BE2C (cell line): Measurements from ENCODE around the gene SHF.

Experiments
- DNase-seq: peaks from one replicate; pipeline ENCODE4 v3.0.0-alpha.2; 2020
- H3K27me3 ChIP-seq: fragments of 250-450 bp; sonication (Bioruptor Pico); 2 replicates; pipeline ENCODE4 v1.5.1; 2020; ENCODE audit warnings: mild to moderate bottlenecking
- H3K36me3 ChIP-seq: fragments of 250-450 bp; sonication (Bioruptor Pico); 2 replicates; pipeline ENCODE4 v1.5.1; 2020; ENCODE audit warnings: mild to moderate bottlenecking
- H3K4me1 ChIP-seq: fragments of 250-450 bp; sonication (Bioruptor Pico); 2 replicates; pipeline ENCODE4 v1.5.1; 2020
- H3K4me3 ChIP-seq: 2 replicates; pipeline ENCODE4 v1.5.1; 2011; ENCODE audit warnings: low read depth, low read length
- H3K9me3 ChIP-seq: fragments of 250-450 bp; sonication (Bioruptor Pico); 2 replicates; pipeline ENCODE4 v1.5.1; 2020
- CTCF ChIP-seq: IDR thresholded peaks from 2 replicates; pipeline ENCODE4 v1.5.1; 2012; ENCODE audit warnings: mild to moderate bottlenecking, low read depth, low read length

SHF gene

DNA sequence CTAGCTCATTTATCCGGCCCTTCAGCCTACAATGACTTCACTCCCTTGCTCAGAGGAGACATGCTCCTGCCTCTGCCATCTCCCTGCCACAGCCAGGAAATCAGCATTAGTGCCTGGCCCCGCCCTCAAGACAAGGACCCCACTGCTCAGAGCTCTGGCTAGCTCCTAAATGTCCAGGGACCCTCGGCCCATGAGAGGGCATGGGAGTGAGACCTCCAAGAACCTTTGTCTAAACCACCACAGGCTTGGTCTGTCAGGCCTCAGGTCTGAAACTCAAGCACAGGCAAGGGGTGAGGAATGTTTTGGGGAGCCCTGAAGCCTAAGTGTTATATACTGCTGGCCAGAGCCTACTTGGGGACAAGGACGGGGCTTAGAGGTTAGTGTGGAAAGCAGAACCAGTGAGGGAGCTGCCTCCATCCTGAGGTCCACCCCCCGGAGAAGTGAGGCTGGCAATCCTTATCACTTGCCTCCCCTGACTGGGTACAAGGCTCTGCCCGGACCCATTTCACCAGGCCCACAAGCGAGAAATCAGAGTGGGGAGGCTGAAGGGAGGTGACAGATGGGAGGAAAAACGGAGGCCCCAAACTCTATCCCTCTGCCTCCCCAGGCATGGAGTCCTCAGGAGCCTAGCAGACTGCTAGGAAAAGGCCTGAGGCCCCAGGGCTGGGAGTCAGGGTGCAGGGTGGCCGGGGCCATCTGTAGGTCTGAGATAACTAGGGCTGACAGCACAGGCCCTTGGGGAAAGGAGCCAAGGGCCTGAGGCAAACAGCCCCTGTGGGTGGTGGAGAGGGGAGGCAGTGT, 18.8 kb downstream of the SHF start:
- Histone ChIP-seq H3K4me1 (peaks cover 46% of the 10 kb centered on the region), H3K36me3 (peaks cover 41% of the 10 kb centered on the region), H3K27me3 (no peaks in the 10 kb centered on the region), H3K9me3 (no peaks in the 10 kb centered on the region), H3K4me3 (peak overlapping the region; percentile 27)
- peak; percentile 93 for DNase-seq
- no peak for TF ChIP-seq CTCF

- peaks cover 34% of the 10 kb centered on the region for H3K36me3 ChIP-seq
- no peak for DNase-seq
- TF ChIP-seq CTCF, result no peak; the same call in 1 of the 2 replicates
- no peaks in the 10 kb centered on the region for H3K27me3 ChIP-seq
- no peaks in the 10 kb centered on the region for H3K9me3 ChIP-seq
- H3K4me1 ChIP-seq, result peaks cover 42% of the 10 kb centered on the region
- no peak overlapping the region for H3K4me3 ChIP-seq
Observed at GRCh38 chr15:45168286-45168685, 19.5 kb downstream of the SHF start.

DNA sequence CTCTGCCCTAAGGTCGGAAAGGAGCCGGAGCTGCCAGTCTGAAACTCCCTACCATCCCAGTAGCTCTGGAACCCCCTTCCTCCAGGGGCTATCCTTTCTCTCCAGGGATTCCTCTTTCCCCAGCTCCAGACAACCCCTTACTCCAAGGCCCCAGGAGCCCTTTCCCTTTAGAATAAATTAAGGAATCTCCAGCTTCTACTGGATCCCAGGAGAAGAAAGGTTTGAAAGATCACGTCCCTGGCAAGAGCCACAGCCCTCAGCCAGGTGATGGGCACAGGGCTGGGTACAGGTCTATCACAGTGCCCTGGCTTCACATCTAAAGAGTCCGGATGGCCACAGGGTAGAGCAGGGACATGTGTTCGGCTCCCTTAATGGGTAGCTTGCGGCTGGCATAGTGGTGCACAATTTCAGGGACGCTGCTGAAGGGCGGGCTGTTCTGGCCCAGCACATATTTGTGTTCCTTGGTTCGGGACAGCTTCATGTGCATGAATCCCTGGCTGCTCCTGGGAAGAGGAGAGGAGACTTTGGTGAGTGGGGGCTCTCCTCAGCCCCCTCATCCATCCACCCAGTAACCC, 20.0 kb downstream of the SHF start:
- H3K4me3 ChIP-seq, result peak overlapping the region; percentile 41; the same call in 1 of the 2 replicates
- no peaks in the 10 kb centered on the region for H3K9me3 ChIP-seq
- no peaks in the 10 kb centered on the region for H3K27me3 ChIP-seq
- no peak for TF ChIP-seq CTCF
- no peak for DNase-seq
- peaks cover 30% of the 10 kb centered on the region for H3K36me3 ChIP-seq
- H3K4me1 ChIP-seq, result peaks cover 42% of the 10 kb centered on the region

GRCh38 chr15:45166834-45167630, 20.7 kb downstream of the SHF start:
- Histone ChIP-seq H3K4me1 (peaks cover 43% of the 10 kb centered on the region), H3K4me3 (peak overlapping the region; percentile 41), H3K36me3 (peaks cover 25% of the 10 kb centered on the region), H3K9me3 (no peaks in the 10 kb centered on the region), H3K27me3 (no peaks in the 10 kb centered on the region)
- peak; percentile 85 for DNase-seq
- TF ChIP-seq CTCF, result peak; percentile 47

DNA sequence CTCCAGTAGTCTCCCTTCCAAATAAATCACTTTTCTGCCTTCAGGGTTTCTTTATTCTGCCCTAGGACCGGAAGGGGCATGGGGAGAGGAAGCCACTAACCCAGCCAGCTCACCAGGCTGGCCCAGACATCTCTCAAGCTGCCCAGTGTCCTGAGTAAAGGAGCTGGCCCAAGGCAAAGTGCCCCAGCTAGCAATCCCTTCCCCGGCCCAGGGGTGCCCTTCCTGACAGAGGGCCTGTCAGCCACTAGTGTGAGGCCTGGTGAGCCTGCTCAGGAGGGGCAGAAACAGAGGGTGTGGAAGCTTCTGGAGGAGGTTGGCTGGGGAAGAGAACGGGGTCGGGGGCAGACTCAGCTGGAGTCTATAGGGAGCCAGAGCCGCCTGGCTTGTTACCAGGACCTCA, 22.2 kb downstream of the SHF start:
- Histone ChIP-seq H3K27me3 (no peaks in the 10 kb centered on the region), H3K9me3 (no peaks in the 10 kb centered on the region), H3K36me3 (peaks cover 11% of the 10 kb centered on the region), H3K4me3 (no peak overlapping the region), H3K4me1 (peaks cover 30% of the 10 kb centered on the region)
- TF ChIP-seq CTCF, result no peak
- DNase-seq, result no peak
